B cell (primary cell): ENCODE results near the gene CTIF. TPM values are rescaled to one million over a fixed set of nuclear protein-coding genes. Genes with fewer than 3 reads are reported as not detected.

Experiments
- ATAC-seq: fragments of 200-7000 bp; cut with Tn5 transposase; one replicate; pipeline ENCODE4 v1.10.0; 2021; ENCODE audit warnings: low read depth, mild to moderate bottlenecking, moderate number of reproducible peaks, moderate library complexity
- CTCF ChIA-PET: fragments of 350-600 bp; sonication (Branson Sonifier 250); formaldehyde crosslinking; loops from one replicate; lab custom pipeline; 2021; ENCODE audit warnings: antibody characterized with exemption, inconsistent platforms; lab: Charles Lee
- POLR2A ChIA-PET: fragments of 350-600 bp; sonication (Branson Sonifier 250); formaldehyde crosslinking; loops from one replicate; lab custom pipeline; 2021; ENCODE audit warnings: antibody characterized with exemption; lab: Charles Lee
- DNase-seq: peaks from one replicate; pipeline ENCODE4 v3.0.0; 2013
- H2AFZ ChIP-seq: 2 replicates; pipeline ENCODE4 v1.6.1; 2012; ENCODE audit warnings: mild to moderate bottlenecking, low read depth, low read length; ENCODE audit not compliant: insufficient read depth, poor library complexity, severe bottlenecking
- H3K27ac ChIP-seq, 2 donors: 1 replicate in 1 of 2; 2 replicates in 1 of 2; pipeline ENCODE4 v1.5.1; 2012 to 2013; ENCODE audit warnings: low read length in 2 of 2, mild to moderate bottlenecking in 2 of 2, moderate library complexity in 1 of 2
- H3K27me3 ChIP-seq, 4 experiments: fragments of 200-600 bp in 1 of 4; sonication (generic) in 1 of 4; replicated peaks in 1 of 4; 1 replicate in 2 of 4; 2 replicates in 2 of 4; pipeline versions ENCODE4 v1.6.1 to v1.7.0; 2013 to 2016; ENCODE audit warnings: low read length in 3 of 4, mild to moderate bottlenecking in 2 of 4, mixed read lengths in 1 of 4, moderate library complexity in 1 of 4; ENCODE audit not compliant: insufficient read depth in 4 of 4, control insufficient read depth in 3 of 4; ENCODE audit errors: control extremely low read depth in 1 of 4
- H3K36me3 ChIP-seq, 2 experiments: replicated peaks in 1 of 2; 1 replicate in 1 of 2; 2 replicates in 1 of 2; pipeline versions ENCODE4 v1.6.1 to v1.7.1; 2013; ENCODE audit warnings: low read length in 1 of 2; ENCODE audit not compliant: insufficient read depth in 2 of 2, control insufficient read depth in 1 of 2; ENCODE audit errors: control extremely low read depth in 1 of 2, extremely low read depth in 1 of 2
- H3K4me1 ChIP-seq, 2 donors: fragments of 200-600 bp in 1 of 2; sonication (generic) in 1 of 2; 1 replicate in 1 of 2; 2 replicates in 1 of 2; pipeline versions ENCODE4 v1.5.1 to v1.6.1; 2013 to 2017; ENCODE audit warnings: low read length in 2 of 2; ENCODE audit not compliant: control insufficient read depth in 2 of 2, insufficient read depth in 2 of 2
- H3K4me2 ChIP-seq: replicated peaks from 2 replicates; pipeline ENCODE3; 2012; ENCODE audit warnings: mild to moderate bottlenecking, low read depth, low read length; ENCODE audit not compliant: poor library complexity, severe bottlenecking
- H3K4me3 ChIP-seq, 5 experiments: fragments of 200-600 bp in 1 of 5; sonication (generic) in 1 of 5; 1 replicate in 3 of 5; 2 replicates in 2 of 5; pipeline versions ENCODE4 v1.5.1 to v1.7.0; 2011 to 2016; ENCODE audit warnings: low read length in 4 of 5, mild to moderate bottlenecking in 4 of 5, low read depth in 2 of 5, control low read depth in 1 of 5, moderate library complexity in 1 of 5; ENCODE audit not compliant: insufficient read depth in 1 of 5; ENCODE audit errors: control extremely low read depth in 1 of 5, extremely low read depth in 1 of 5
- H3K79me2 ChIP-seq: fragments of 200-600 bp; sonication (generic); one replicate; pipeline ENCODE4 v1.6.0; 2016; ENCODE audit warnings: low read length; ENCODE audit not compliant: control insufficient read depth, insufficient read depth
- H3K9ac ChIP-seq: fragments of 200-600 bp; sonication (generic); 2 replicates; pipeline ENCODE4 v1.6.1; 2017; ENCODE audit warnings: mild to moderate bottlenecking, low read length, moderate library complexity
- H3K9me3 ChIP-seq, 3 donors: one replicate each; pipeline versions ENCODE4 v1.6.1 to v1.7.1; 2013; ENCODE audit warnings: low read length in 2 of 3; ENCODE audit not compliant: control insufficient read depth in 2 of 3, insufficient read depth in 1 of 3; ENCODE audit errors: control extremely low read depth in 1 of 3
- H4K20me1 ChIP-seq: 2 replicates; pipeline ENCODE4 v1.6.0; 2012; ENCODE audit warnings: mild to moderate bottlenecking, low read length; ENCODE audit not compliant: insufficient read depth, control insufficient read depth, poor library complexity, severe bottlenecking
- H3K27ac Mint-ChIP-seq: one replicate; pipeline ENCODE4 v1.8.0; 2021; ENCODE audit warnings: mixed read lengths
- H3K27me3 Mint-ChIP-seq: one replicate; pipeline ENCODE4 v1.8.0; 2021; ENCODE audit warnings: mixed read lengths
- H3K4me1 Mint-ChIP-seq: one replicate; pipeline ENCODE4 v1.8.0; 2021; ENCODE audit warnings: mixed read lengths
- H3K4me3 Mint-ChIP-seq: one replicate; pipeline ENCODE4 v1.8.0; 2021; ENCODE audit warnings: mixed read lengths
- H3K9me3 Mint-ChIP-seq: one replicate; pipeline ENCODE4 v1.8.0; 2022; ENCODE audit warnings: mixed read lengths; ENCODE audit not compliant: insufficient read depth
- EZH2 ChIP-seq: IDR thresholded peaks from 2 replicates; pipeline ENCODE4 v1.6.1; 2012; ENCODE audit warnings: borderline replicate concordance, low read depth, mild to moderate bottlenecking, moderate library complexity, low read length; ENCODE audit not compliant: insufficient read depth, poor library complexity, severe bottlenecking
- WGBS: methylation state at CpG from one replicate; pipeline ENCODE4 v1.1.5; 2013; ENCODE audit warnings: missing lambda C conversion rate; ENCODE audit not compliant: insufficient coverage; 5-methylcytosine and 5-hydroxymethylcytosine counted together
- intact Hi-C: fragments of 100-400 bp; cut with micrococcal nuclease; formaldehyde crosslinking; loops from one replicate; pipeline ENCODE4 v1.10.0; 2022
- polyA plus RNA-seq: library from polyadenylated mRNA; depleted of rRNA; stranded (reverse); fragments of >200 nt; gene quantifications from 2 replicates; pipeline ENCODE4 v1.2.3, GENCODE V29; 2012
- total RNA-seq, 2 donors: library from RNA; stranded (reverse); fragments of 120-200 nt in 1 of 2; gene quantifications; 1 replicate in 1 of 2; 2 replicates in 1 of 2; pipeline versions ENCODE4 v1.2.3 to v1.2.4, GENCODE V29; 2013 to 2022
- TF ChIP-seq, protein P1 (sequence below): fragments of 200-600 bp; IDR thresholded peaks from one replicate; pipeline ENCODE4 v1.8.0; 2022; ENCODE audit warnings: antibody characterized with exemption, mild to moderate bottlenecking

The CTIF gene
- total and polyA plus RNA-seq, 2 donors (not counting 1 experiment from before 2014, with no cell fraction given), result 3.6 to 16.2 TPM

DNA sequence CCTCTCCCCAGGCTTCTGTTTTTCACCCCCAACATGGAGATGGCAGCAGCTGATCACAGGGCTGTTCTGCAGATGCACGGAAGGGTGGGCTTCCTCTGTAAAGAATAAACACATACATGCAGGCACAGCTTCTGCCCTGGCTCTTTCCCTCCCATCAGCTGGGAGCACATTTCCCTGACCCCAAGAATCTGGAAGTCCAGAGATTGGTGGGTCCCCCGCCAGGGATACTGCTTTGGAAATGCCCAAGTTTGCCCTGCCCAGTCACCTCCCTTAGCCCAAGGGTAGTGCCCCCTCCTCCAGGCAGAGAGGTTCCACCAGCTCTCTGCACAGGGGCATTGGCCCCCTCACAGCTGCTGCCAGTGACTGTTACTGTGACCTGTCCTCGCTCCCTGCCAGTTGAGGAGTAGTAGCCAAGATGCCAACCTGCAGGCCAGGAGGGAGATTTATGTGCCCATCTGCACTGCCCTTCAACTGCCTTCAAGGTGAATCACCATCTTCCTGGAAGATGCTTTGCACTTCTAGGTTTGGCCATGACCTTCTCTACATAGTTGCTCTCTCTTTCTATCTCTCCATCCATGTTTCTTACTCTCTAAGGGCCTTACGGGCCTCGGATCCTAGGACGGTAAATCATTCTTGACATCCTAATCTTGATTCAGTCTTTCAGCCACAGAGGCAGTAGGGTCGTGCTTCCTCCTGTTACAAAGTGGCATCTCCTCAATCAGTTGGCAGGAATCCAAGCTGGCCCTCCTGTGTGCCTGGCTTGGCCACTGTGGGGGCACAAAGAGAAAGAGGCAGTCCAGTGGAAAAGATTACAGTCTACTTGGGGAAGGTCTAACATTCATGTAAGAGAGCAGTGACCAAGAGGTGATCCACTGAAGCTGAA is 121.8 kb downstream of the CTIF start:
- H3K4me2 ChIP-seq, result no peak overlapping the region
- H3K9ac ChIP-seq, result no peak overlapping the region
- H3K4me1 ChIP-seq, result no peaks in the 10 kb centered on the region
- no peaks in the 10 kb centered on the region for H4K20me1 ChIP-seq
- H3K79me2 ChIP-seq, result no peaks in the 10 kb centered on the region
- TF ChIP-seq, protein P1, sequence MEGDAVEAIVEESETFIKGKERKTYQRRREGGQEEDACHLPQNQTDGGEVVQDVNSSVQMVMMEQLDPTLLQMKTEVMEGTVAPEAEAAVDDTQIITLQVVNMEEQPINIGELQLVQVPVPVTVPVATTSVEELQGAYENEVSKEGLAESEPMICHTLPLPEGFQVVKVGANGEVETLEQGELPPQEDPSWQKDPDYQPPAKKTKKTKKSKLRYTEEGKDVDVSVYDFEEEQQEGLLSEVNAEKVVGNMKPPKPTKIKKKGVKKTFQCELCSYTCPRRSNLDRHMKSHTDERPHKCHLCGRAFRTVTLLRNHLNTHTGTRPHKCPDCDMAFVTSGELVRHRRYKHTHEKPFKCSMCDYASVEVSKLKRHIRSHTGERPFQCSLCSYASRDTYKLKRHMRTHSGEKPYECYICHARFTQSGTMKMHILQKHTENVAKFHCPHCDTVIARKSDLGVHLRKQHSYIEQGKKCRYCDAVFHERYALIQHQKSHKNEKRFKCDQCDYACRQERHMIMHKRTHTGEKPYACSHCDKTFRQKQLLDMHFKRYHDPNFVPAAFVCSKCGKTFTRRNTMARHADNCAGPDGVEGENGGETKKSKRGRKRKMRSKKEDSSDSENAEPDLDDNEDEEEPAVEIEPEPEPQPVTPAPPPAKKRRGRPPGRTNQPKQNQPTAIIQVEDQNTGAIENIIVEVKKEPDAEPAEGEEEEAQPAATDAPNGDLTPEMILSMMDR, result no peak
- TF ChIP-seq EZH2, result no peak
- H3K27me3 ChIP-seq, result no peaks in the 10 kb centered on the region
- no peaks in the 10 kb centered on the region for H3K36me3 ChIP-seq
- H3K27ac ChIP-seq, result no peak overlapping the region
- H3K27ac Mint-ChIP-seq, result no peak overlapping the region
- CTCF ChIA-PET, result no interaction called here
- H3K4me1 Mint-ChIP-seq, result no peaks in the 10 kb centered on the region
- intact Hi-C loops, result no loop called here
- WGBS, result 90% methylated on average over 7 of the region's 7 CpGs
- H3K4me3 ChIP-seq, result no peak overlapping the region
- DNase-seq, result no peak
- no peak overlapping the region for H2AFZ ChIP-seq
- no peak for ATAC-seq
- H3K9me3 Mint-ChIP-seq, result peaks cover under 1% of the 10 kb centered on the region
- POLR2A ChIA-PET, result no interaction called here
- H3K9me3 ChIP-seq, result peaks cover 0 to 6% (median 0%) of the 10 kb centered on the region in 3 donors
- H3K27me3 Mint-ChIP-seq, result no peaks in the 10 kb centered on the region
- H3K4me3 Mint-ChIP-seq, result no peak overlapping the region

DNA sequence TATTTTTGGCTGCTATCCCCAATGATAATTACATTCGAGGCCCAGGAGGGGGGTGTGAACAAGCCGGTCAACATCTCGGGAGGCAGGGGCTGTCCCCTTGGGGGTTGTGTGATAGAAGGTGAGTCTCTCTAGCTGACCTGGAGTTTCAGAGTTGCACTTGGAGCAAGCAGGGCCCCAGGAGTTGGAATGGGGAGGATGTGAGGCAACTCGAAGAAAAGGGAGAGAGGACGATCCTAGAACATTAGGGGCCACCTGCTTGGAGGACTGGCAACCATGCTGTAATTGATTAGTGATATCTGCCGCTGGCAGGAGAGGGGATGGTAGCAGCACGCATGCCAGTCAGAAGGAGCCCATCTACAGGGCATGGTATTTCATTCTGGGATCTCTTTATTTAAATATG is 122.6 kb downstream of the CTIF start:
- no peak overlapping the region for H3K27ac Mint-ChIP-seq
- no peak for ATAC-seq
- DNase-seq, result no peak
- Histone ChIP-seq H3K9ac (no peak overlapping the region), H4K20me1 (no peaks in the 10 kb centered on the region), H3K36me3 (no peaks in the 10 kb centered on the region), H2AFZ (no peak overlapping the region), H3K4me1 (no peaks in the 10 kb centered on the region), H3K4me2 (no peak overlapping the region), H3K9me3 (peaks cover 0 to 6% (median 0%) of the 10 kb centered on the region in 3 donors), H3K79me2 (no peaks in the 10 kb centered on the region), H3K27ac (no peak overlapping the region), H3K27me3 (no peaks in the 10 kb centered on the region), H3K4me3 (no peak overlapping the region)
- TF ChIP-seq, protein P1, result no peak
- no peak for TF ChIP-seq EZH2
- 95% methylated on average over 7 of the region's 7 CpGs for WGBS
- CTCF ChIA-PET, result no interaction called here
- H3K4me1 Mint-ChIP-seq, result no peaks in the 10 kb centered on the region
- intact Hi-C loops, result no loop called here
- peaks cover 2% of the 10 kb centered on the region for H3K9me3 Mint-ChIP-seq
- POLR2A ChIA-PET, result no interaction called here
- no peaks in the 10 kb centered on the region for H3K27me3 Mint-ChIP-seq
- no peak overlapping the region for H3K4me3 Mint-ChIP-seq
